ENCODE data around the gene OXCT2.

- TF ChIP-seq CTCF (IDR thresholded peaks at IDR 0.05) (no peak), POLR2A (IDR thresholded peaks at IDR 0.05) (no peak)
Observed at GRCh38 chr1:39738622-39739366, 32.4 kb downstream of the OXCT2 start, which contains the start of gene PPIE.
